Neural progenitor cell (in vitro differentiated cells): Measurements from ENCODE around the gene SMIM22.

Source experiments
- CTCF ChIP-seq: fragments of 200-600 bp; sonication (generic); IDR thresholded peaks from 2 replicates; pipeline ENCODE4 v1.5.1; 2017; ENCODE audit warnings: antibody characterized with exemption, mild to moderate bottlenecking
- EZH2 ChIP-seq: fragments of 200-600 bp; sonication (generic); IDR thresholded peaks from 2 replicates; pipeline ENCODE4 v1.6.1; 2017; ENCODE audit warnings: antibody characterized with exemption, mild to moderate bottlenecking, moderate library complexity

GRCh38 chr16:4777339-4778049 is 17.7 kb upstream of the SMIM22 start:
- TF ChIP-seq CTCF: no peak
- no peak for TF ChIP-seq EZH2
